ENCODE measurements around the gene TAF8.

TAF8 gene

DNA sequence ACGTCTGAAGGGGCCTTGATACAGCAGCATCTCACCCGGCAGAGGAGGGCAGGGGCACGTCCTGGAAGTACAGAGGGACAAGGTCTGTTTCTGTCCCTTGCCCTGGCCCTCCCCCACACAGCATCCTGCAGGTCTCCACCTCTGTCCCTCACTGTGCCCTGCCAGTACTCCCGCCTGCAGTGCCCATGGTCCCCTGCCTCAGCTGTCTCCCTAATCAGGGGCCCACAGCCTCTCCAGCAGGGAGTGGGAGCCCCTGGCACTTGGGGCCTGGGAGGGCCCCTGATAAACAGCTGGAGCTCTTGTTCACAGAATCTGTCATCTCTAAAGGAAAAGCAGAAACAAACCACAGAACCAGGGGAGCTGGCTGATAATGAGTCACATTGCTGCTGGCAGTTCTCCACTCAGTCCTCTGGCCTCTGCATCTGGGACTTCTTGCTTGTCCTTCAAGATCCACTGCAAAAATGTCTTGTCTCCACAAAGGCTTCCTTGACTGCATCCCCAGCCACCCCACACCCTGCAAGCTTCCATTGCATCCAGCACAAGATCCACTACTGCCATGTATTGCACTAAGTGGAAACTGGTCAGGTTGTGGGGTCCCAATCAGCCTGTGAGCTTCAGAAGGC is 33.2 kb upstream of the TAF8 start:
- Histone ChIP-seq H3K4me3 (ENCODE audit: low read depth, low read length) (no peak overlapping the region), H3K9ac (ENCODE audit: low read depth, low read length) (no peak overlapping the region), H3K36me3 (ENCODE audit: control insufficient read depth, insufficient read depth, low read length) (no peaks in the 10 kb centered on the region), H3K4me1 (ENCODE audit: control insufficient read depth, insufficient read depth, low read length) (peaks cover 3% of the 10 kb centered on the region), H3K27me3 (ENCODE audit: control insufficient read depth, insufficient read depth, low read length) (no peaks in the 10 kb centered on the region), H3K9me3 (ENCODE audit: control insufficient read depth, insufficient read depth, low read length) (no peaks in the 10 kb centered on the region), H3K27ac (ENCODE audit: low read depth, low read length) (no peak overlapping the region)

GRCh38 chr6:42020967-42021366 is 29.4 kb upstream of the TAF8 start:
- Histone ChIP-seq H3K27me3 (ENCODE audit: control insufficient read depth, insufficient read depth, low read length) (no peaks in the 10 kb centered on the region), H3K9ac (ENCODE audit: low read depth, low read length) (no peak overlapping the region), H3K4me1 (ENCODE audit: control insufficient read depth, insufficient read depth, low read length) (peaks cover 12% of the 10 kb centered on the region), H3K9me3 (ENCODE audit: control insufficient read depth, insufficient read depth, low read length) (no peaks in the 10 kb centered on the region), H3K4me3 (ENCODE audit: low read depth, low read length) (no peak overlapping the region), H3K27ac (ENCODE audit: low read depth, low read length) (no peak overlapping the region), H3K36me3 (ENCODE audit: control insufficient read depth, insufficient read depth, low read length) (no peaks in the 10 kb centered on the region)

- Histone ChIP-seq H3K36me3 (ENCODE audit: control insufficient read depth, insufficient read depth, low read length) (no peaks in the 10 kb centered on the region), H3K27ac (ENCODE audit: low read depth, low read length) (no peak overlapping the region), H3K27me3 (ENCODE audit: control insufficient read depth, insufficient read depth, low read length) (no peaks in the 10 kb centered on the region), H3K4me3 (ENCODE audit: low read depth, low read length) (no peak overlapping the region), H3K4me1 (ENCODE audit: control insufficient read depth, insufficient read depth, low read length) (peaks cover 12% of the 10 kb centered on the region), H3K9me3 (ENCODE audit: control insufficient read depth, insufficient read depth, low read length) (no peaks in the 10 kb centered on the region), H3K9ac (ENCODE audit: low read depth, low read length) (no peak overlapping the region)
Measured at GRCh38 chr6:42021847-42022754, 28.2 kb upstream of the TAF8 start.

DNA sequence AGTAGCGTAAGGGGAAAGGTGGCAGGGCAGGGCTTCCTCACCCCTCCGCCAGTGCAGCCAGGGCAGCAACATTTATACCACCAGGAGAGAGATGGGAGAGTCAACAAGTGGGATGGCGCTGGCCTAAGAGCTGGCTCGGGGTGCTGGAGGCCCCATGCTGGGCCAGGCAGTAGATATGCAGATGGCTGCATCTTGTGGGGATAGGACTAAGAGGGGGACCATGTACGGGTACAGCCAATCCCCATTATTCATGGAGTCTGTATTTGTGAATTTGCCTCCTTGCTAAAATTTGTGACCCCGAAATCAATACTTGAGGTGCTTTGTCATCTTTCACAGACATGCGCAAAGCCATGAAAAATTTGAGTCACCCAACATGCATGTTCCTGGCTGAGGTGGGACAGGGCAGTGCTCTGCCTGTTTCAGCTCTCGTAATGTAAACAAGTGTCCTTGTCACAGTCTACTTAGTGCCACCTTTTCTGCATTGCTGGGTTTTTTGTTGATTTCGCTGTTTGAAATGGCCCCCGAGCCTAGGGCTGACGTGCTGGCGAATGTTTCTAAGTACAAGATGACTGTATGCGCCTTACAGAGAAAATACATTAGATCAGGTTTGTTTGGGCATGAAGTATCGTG is 27.5 kb upstream of the TAF8 start:
- no peaks in the 10 kb centered on the region for H3K9me3 ChIP-seq (ENCODE audit: control insufficient read depth, insufficient read depth, low read length)
- H3K4me1 ChIP-seq (ENCODE audit: control insufficient read depth, insufficient read depth, low read length) = peaks cover 12% of the 10 kb centered on the region
- no peak overlapping the region for H3K27ac ChIP-seq (ENCODE audit: low read depth, low read length)
- no peaks in the 10 kb centered on the region for H3K36me3 ChIP-seq (ENCODE audit: control insufficient read depth, insufficient read depth, low read length)
- H3K27me3 ChIP-seq (ENCODE audit: control insufficient read depth, insufficient read depth, low read length) = no peaks in the 10 kb centered on the region
- H3K4me3 ChIP-seq (ENCODE audit: low read depth, low read length) = no peak overlapping the region
- H3K9ac ChIP-seq (ENCODE audit: low read depth, low read length) = no peak overlapping the region

DNA sequence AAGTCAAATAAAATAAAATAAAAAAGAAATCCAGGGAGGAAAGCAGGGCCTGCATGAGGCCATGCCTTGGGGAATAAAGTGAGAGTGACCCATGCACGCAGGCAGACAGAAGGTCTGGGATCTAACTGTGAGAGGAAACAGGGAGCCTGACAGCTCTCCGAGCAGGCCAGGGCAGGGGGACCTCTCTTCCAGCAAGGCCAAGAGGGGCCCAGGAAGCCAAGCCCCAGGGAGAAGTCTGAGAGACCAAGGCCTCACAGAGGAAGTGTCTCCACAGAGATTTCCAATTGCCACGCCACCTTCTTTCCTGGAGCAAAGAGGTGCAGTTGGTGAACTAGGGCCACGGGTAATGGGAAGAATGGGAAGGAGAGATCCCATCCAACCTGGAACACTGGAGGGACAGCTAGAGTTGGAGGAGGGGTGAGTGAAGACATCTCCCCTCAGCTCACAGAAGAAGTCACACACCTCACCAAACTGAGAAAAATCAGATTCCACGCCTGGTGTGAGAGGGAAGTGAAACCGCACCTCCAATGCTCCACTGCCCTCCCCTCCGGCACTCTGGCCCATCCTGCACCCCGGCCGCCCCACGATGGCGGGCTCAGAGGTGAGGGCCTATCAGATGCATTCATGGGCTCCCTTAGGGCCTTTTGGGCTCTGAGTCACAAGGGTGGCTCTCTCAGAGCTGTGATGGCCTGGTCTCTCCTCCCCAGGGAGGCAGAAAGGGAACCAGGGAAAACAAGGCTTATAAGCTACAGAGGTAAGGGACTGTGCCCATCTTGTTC is 25.1 kb upstream of the TAF8 start:
- Histone ChIP-seq H3K27me3 (ENCODE audit: control insufficient read depth, insufficient read depth, low read length) (no peaks in the 10 kb centered on the region), H3K4me1 (ENCODE audit: control insufficient read depth, insufficient read depth, low read length) (peaks cover 18% of the 10 kb centered on the region), H3K4me3 (ENCODE audit: low read depth, low read length) (no peak overlapping the region), H3K36me3 (ENCODE audit: control insufficient read depth, insufficient read depth, low read length) (no peaks in the 10 kb centered on the region), H3K27ac (ENCODE audit: low read depth, low read length) (no peak overlapping the region), H3K9me3 (ENCODE audit: control insufficient read depth, insufficient read depth, low read length) (no peaks in the 10 kb centered on the region), H3K9ac (ENCODE audit: low read depth, low read length) (no peak overlapping the region)

- Histone ChIP-seq H3K9ac (ENCODE audit: low read depth, low read length) (no peak overlapping the region), H3K36me3 (ENCODE audit: control insufficient read depth, insufficient read depth, low read length) (no peaks in the 10 kb centered on the region), H3K4me3 (ENCODE audit: low read depth, low read length) (no peak overlapping the region), H3K9me3 (ENCODE audit: control insufficient read depth, insufficient read depth, low read length) (no peaks in the 10 kb centered on the region), H3K27ac (ENCODE audit: low read depth, low read length) (no peak overlapping the region), H3K4me1 (ENCODE audit: control insufficient read depth, insufficient read depth, low read length) (peaks cover 18% of the 10 kb centered on the region), H3K27me3 (ENCODE audit: control insufficient read depth, insufficient read depth, low read length) (no peaks in the 10 kb centered on the region)
Measured at GRCh38 chr6:42025845-42026243, 24.5 kb upstream of the TAF8 start.

DNA sequence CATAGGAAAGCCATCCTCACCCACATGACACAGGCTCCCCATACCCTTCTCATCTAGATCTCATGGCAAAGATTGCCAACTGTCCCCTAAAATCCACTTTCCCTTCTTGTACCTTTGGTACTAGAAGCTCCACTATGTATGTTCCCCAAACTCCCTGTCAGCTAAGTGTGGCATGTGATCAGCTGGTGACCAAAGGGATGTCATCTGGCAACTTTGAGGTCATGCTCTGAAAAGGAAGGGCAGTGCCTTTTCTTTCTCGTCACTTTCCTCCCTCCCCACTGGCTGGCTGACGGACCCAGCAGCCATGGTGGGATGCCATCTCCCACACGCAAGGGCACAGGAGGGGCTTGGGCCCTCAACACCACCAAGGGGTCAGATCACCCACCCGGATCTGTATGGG is 23.8 kb upstream of the TAF8 start:
- no peak overlapping the region for H3K9ac ChIP-seq (ENCODE audit: low read depth, low read length)
- peaks cover 18% of the 10 kb centered on the region for H3K4me1 ChIP-seq (ENCODE audit: control insufficient read depth, insufficient read depth, low read length)
- no peaks in the 10 kb centered on the region for H3K36me3 ChIP-seq (ENCODE audit: control insufficient read depth, insufficient read depth, low read length)
- H3K27me3 ChIP-seq (ENCODE audit: control insufficient read depth, insufficient read depth, low read length) = no peaks in the 10 kb centered on the region
- no peak overlapping the region for H3K27ac ChIP-seq (ENCODE audit: low read depth, low read length)
- no peaks in the 10 kb centered on the region for H3K9me3 ChIP-seq (ENCODE audit: control insufficient read depth, insufficient read depth, low read length)
- H3K4me3 ChIP-seq (ENCODE audit: low read depth, low read length) = no peak overlapping the region

DNA sequence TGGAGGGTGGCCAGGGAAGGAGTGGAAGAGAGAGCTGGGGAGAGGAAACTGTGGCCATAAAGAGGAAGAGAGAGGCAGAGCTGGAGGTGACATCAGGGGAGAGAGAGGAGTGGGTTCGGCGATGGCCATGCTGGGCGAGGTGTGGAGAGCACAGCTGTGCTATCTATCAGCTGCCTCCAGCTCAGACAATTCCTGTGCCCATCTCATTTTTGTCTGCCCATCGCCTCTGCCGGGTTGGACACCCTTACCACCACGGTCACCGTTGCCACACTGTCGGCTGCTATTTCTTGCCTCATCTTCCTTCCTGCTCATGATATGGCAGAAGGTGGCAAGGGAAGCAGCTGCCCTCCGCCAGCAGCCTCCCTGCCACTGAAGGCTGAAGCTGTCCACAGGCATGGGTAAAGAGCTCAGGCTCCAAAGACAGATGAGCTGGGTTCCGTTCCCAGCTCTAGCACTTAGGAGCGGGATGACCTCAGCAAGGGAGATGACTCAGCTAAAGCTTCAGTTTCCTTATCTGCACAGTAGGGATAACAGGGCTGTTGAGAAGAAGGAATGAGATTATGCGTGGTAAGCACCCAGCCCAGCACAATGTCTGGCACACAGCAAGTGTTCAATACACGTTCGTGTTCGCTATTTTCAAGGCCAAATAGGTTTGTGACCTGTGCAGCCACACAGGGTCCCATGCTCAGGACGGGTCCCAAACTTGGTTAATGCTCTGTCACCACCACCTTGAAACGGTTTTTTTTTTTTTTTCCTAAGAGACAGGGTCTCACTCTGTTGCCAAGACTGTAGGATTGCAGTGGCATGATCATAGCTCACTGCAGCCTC is 21.9 kb upstream of the TAF8 start:
- no peaks in the 10 kb centered on the region for H3K27me3 ChIP-seq (ENCODE audit: control insufficient read depth, insufficient read depth, low read length)
- H3K9me3 ChIP-seq (ENCODE audit: control insufficient read depth, insufficient read depth, low read length) = no peaks in the 10 kb centered on the region
- 0 out of 2 replicates have a peak, but pooled peaks cover 6% of the 10 kb centered on the region for H3K4me1 ChIP-seq (ENCODE audit: control insufficient read depth, insufficient read depth, low read length)
- H3K9ac ChIP-seq (ENCODE audit: low read depth, low read length) = no peak overlapping the region
- no peak overlapping the region for H3K27ac ChIP-seq (ENCODE audit: low read depth, low read length)
- H3K4me3 ChIP-seq (ENCODE audit: low read depth, low read length) = no peak overlapping the region
- no peaks in the 10 kb centered on the region for H3K36me3 ChIP-seq (ENCODE audit: control insufficient read depth, insufficient read depth, low read length)

DNA sequence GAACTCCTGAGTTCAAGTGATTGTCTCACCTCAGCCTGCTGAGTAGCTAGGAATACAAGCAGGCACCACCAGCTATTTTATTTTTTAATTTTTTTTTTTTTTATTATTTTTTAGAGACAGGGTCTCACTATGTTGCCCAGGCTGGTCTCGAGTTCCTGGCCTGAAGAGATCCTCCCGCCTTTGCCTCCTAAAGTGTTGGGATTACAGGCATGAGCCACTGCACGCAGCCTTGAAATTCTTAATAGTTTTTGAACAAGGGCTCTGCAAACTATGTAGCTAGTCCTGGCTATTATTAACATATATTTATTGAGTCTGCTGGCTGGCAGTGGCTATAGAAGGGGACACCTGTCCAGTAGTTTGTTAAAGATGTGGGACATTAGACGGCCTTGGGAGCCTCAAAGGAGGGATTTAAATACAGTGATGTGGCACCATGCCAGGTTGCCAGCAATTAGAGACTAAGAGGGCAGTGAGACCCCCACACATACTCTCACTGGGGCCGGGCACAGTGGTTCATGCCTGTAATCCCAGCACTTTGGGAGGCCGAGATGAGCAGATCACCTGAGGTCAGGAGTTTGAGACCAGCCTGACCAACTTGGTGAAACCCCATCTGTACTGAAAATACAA is 21.1 kb upstream of the TAF8 start:
- Histone ChIP-seq H3K4me1 (ENCODE audit: control insufficient read depth, insufficient read depth, low read length) (0 out of 2 replicates have a peak, but pooled peaks cover 6% of the 10 kb centered on the region), H3K27ac (ENCODE audit: low read depth, low read length) (no peak overlapping the region)

GRCh38 chr6:42029881-42030280 is 20.4 kb upstream of the TAF8 start:
- H3K9ac ChIP-seq (ENCODE audit: low read depth, low read length) = no peak overlapping the region
- 0 out of 2 replicates have a peak, but pooled peaks cover 6% of the 10 kb centered on the region for H3K4me1 ChIP-seq (ENCODE audit: control insufficient read depth, insufficient read depth, low read length)
- no peaks in the 10 kb centered on the region for H3K36me3 ChIP-seq (ENCODE audit: control insufficient read depth, insufficient read depth, low read length)
- no peaks in the 10 kb centered on the region for H3K9me3 ChIP-seq (ENCODE audit: control insufficient read depth, insufficient read depth, low read length)
- no peak overlapping the region for H3K4me3 ChIP-seq (ENCODE audit: low read depth, low read length)
- H3K27me3 ChIP-seq (ENCODE audit: control insufficient read depth, insufficient read depth, low read length) = no peaks in the 10 kb centered on the region
- H3K27ac ChIP-seq (ENCODE audit: low read depth, low read length) = no peak overlapping the region

More for the DNA sequence above, 21.1 kb upstream of the TAF8 start:
- no peak overlapping the region for H3K4me3 ChIP-seq (ENCODE audit: low read depth, low read length)
- no peaks in the 10 kb centered on the region for H3K9me3 ChIP-seq (ENCODE audit: control insufficient read depth, insufficient read depth, low read length)
- H3K36me3 ChIP-seq (ENCODE audit: control insufficient read depth, insufficient read depth, low read length) = no peaks in the 10 kb centered on the region
- no peak overlapping the region for H3K9ac ChIP-seq (ENCODE audit: low read depth, low read length)
- no peaks in the 10 kb centered on the region for H3K27me3 ChIP-seq (ENCODE audit: control insufficient read depth, insufficient read depth, low read length)
